C4-2B (cell line): ENCODE measurements around the gene KCNJ6.

Experiments used
- ZFX ChIP-seq: fragments of 450-650 bp; IDR thresholded peaks from 2 replicates; pipeline ENCODE4 v1.6.1; 2017
- TF ChIP-seq, protein P1 (sequence below): fragments of 450-650 bp; conservative IDR thresholded peaks from 2 replicates; pipeline ENCODE4 v1.5.1; 2017; ENCODE audit warnings: mild to moderate bottlenecking

DNA sequence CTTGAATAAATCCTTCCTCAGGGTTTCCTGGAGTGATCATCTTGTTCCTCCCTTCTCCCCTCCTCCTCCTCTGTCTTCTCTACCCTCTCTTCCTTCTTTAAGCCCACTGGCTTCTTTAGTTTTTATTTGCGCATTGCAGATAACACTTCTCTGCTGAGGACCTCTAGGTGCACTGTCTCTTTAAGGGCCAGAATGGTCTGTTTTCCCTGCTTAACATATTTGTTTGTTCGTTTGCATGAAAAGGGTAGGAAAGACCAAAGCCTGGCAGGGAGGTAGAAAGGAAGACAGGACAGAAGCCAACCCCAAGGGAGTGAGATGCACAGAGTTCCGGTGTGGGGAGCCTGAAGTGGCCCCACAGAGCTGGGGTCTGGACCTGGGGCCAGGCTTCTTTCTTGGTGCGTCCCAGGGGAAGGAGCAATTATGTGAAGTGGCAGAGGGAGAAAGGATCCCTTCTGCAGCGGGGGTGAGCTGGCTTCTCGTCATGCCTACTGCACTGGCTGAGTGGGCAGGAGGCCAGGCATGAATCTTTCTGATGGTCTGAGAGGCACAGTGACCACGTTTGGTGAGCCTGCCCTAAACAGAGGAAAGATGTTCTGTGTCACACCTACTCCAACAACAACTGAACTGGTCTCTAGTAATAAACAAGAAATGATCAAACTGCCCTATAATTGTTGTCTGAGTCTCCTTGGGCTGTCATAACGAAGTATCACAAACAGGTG is 232.7 kb downstream of the KCNJ6 start:
- TF ChIP-seq, protein P1, sequence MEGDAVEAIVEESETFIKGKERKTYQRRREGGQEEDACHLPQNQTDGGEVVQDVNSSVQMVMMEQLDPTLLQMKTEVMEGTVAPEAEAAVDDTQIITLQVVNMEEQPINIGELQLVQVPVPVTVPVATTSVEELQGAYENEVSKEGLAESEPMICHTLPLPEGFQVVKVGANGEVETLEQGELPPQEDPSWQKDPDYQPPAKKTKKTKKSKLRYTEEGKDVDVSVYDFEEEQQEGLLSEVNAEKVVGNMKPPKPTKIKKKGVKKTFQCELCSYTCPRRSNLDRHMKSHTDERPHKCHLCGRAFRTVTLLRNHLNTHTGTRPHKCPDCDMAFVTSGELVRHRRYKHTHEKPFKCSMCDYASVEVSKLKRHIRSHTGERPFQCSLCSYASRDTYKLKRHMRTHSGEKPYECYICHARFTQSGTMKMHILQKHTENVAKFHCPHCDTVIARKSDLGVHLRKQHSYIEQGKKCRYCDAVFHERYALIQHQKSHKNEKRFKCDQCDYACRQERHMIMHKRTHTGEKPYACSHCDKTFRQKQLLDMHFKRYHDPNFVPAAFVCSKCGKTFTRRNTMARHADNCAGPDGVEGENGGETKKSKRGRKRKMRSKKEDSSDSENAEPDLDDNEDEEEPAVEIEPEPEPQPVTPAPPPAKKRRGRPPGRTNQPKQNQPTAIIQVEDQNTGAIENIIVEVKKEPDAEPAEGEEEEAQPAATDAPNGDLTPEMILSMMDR = no peak
- TF ChIP-seq ZFX = no peak
